Mesenchymal stem cell (in vitro differentiated cells and primary cell): ENCODE results near the gene ITPKC.

Experiments
- DNase-seq: peaks from one replicate; pipeline ENCODE4 v3.0.0-alpha.2; 2013
- H2AFZ ChIP-seq: one replicate; pipeline ENCODE4 v1.6.1; 2013; ENCODE audit warnings: low read depth, mild to moderate bottlenecking, control low read depth, inconsistent platforms, low read length, moderate library complexity
- H2AK5ac ChIP-seq: 2 replicates; pipeline ENCODE4 v1.6.1; 2013; ENCODE audit warnings: low read length, moderate library complexity, mild to moderate bottlenecking, inconsistent platforms; ENCODE audit not compliant: severe bottlenecking
- H2BK120ac ChIP-seq: one replicate; pipeline ENCODE4 v1.6.1; 2013; ENCODE audit warnings: low read depth, mild to moderate bottlenecking, inconsistent platforms, low read length, moderate library complexity
- H2BK12ac ChIP-seq, 2 experiments: one replicate each; pipeline ENCODE4 v1.6.1; 2013; ENCODE audit warnings: inconsistent platforms in 2 of 2, low read length in 2 of 2, mild to moderate bottlenecking in 2 of 2, moderate library complexity in 2 of 2, control low read depth in 1 of 2
- H2BK15ac ChIP-seq: one replicate; pipeline ENCODE4 v1.6.1; 2013; ENCODE audit warnings: mild to moderate bottlenecking, low read depth, inconsistent platforms; ENCODE audit not compliant: poor library complexity, severe bottlenecking
- H2BK5ac ChIP-seq: 2 replicates; pipeline ENCODE4 v1.6.1; 2013; ENCODE audit warnings: low read depth, mild to moderate bottlenecking, low read length, control low read depth, inconsistent platforms; ENCODE audit not compliant: poor library complexity, severe bottlenecking
- H3K14ac ChIP-seq, 2 experiments: one replicate each; pipeline ENCODE4 v1.6.1; 2013; ENCODE audit warnings: inconsistent platforms in 2 of 2, low read length in 2 of 2, control low read depth in 1 of 2, mild to moderate bottlenecking in 1 of 2, moderate library complexity in 1 of 2
- H3K18ac ChIP-seq, 2 experiments: one replicate each; pipeline ENCODE4 v1.6.1; 2013; ENCODE audit warnings: inconsistent platforms in 2 of 2, low read length in 2 of 2, control low read depth in 1 of 2, low read depth in 1 of 2, mild to moderate bottlenecking in 1 of 2
- H3K23ac ChIP-seq, 2 experiments: one replicate each; pipeline ENCODE4 v1.6.1; 2013; ENCODE audit warnings: inconsistent platforms in 2 of 2, low read length in 2 of 2, mild to moderate bottlenecking in 2 of 2, moderate library complexity in 2 of 2, control low read depth in 1 of 2
- H3K27ac ChIP-seq: 2 replicates; pipeline ENCODE4 v1.5.1; 2013; ENCODE audit warnings: mild to moderate bottlenecking, moderate library complexity, low read length, control low read depth, inconsistent platforms; ENCODE audit not compliant: poor library complexity, severe bottlenecking
- H3K27me3 ChIP-seq, 2 experiments: 2 replicates each; pipeline versions ENCODE4 v1.6.1 to v1.7.0; 2013; ENCODE audit warnings: low read length in 2 of 2, mild to moderate bottlenecking in 2 of 2, moderate library complexity in 2 of 2, control low read depth in 1 of 2, inconsistent platforms in 1 of 2; ENCODE audit not compliant: control insufficient read depth in 1 of 2, insufficient read depth in 1 of 2
- H3K36me3 ChIP-seq, 2 experiments: 2 replicates each; pipeline versions ENCODE4 v1.6.1 to v1.7.0; 2013; ENCODE audit warnings: low read length in 2 of 2, control low read depth in 1 of 2, inconsistent platforms in 1 of 2, low read depth in 1 of 2, mild to moderate bottlenecking in 1 of 2; ENCODE audit not compliant: insufficient read depth in 2 of 2, control insufficient read depth in 1 of 2
- H3K4ac ChIP-seq, 2 experiments: one replicate each; pipeline ENCODE4 v1.6.1; 2013; ENCODE audit warnings: inconsistent platforms in 2 of 2, low read length in 2 of 2, mild to moderate bottlenecking in 2 of 2, moderate library complexity in 2 of 2, control low read depth in 1 of 2, low read depth in 1 of 2
- H3K4me1 ChIP-seq: 2 replicates; pipeline ENCODE4 v1.6.1; 2013; ENCODE audit warnings: low read depth, low read length, control low read depth; ENCODE audit not compliant: control insufficient read depth, insufficient read depth
- H3K4me2 ChIP-seq: 2 replicates; pipeline ENCODE4 v1.6.1; 2013; ENCODE audit warnings: low read length, mild to moderate bottlenecking, inconsistent platforms; ENCODE audit not compliant: poor library complexity, severe bottlenecking
- H3K4me3 ChIP-seq, 2 experiments: 2 replicates each; pipeline versions ENCODE4 v1.5.1 to v1.7.0; 2013; ENCODE audit warnings: low read length in 2 of 2, mild to moderate bottlenecking in 2 of 2, control low read depth in 1 of 2, low read depth in 1 of 2; ENCODE audit not compliant: insufficient read depth in 1 of 2
- H3K79me1 ChIP-seq: replicated peaks from 2 replicates; pipeline ENCODE4 v1.6.1; 2013; ENCODE audit warnings: mild to moderate bottlenecking, control low read depth, low read length, inconsistent platforms; ENCODE audit not compliant: poor library complexity, severe bottlenecking
- H3K9ac ChIP-seq: 2 replicates; pipeline ENCODE4 v1.7.0; 2013; ENCODE audit warnings: mild to moderate bottlenecking, low read length, moderate library complexity
- H3K9me3 ChIP-seq: 2 replicates; pipeline ENCODE4 v1.7.0; 2013; ENCODE audit warnings: mild to moderate bottlenecking, low read length; ENCODE audit not compliant: control insufficient read depth
- H4K8ac ChIP-seq: one replicate; pipeline ENCODE4 v1.6.1; 2013; ENCODE audit warnings: inconsistent platforms, mild to moderate bottlenecking, low read length, moderate library complexity
- H4K91ac ChIP-seq: one replicate; pipeline ENCODE4 v1.6.1; 2013; ENCODE audit warnings: mild to moderate bottlenecking, low read length, inconsistent platforms
- WGBS: methylation state at CpG from one replicate; pipeline ENCODE4 v1.1.7; 2013; ENCODE audit warnings: mixed read lengths; 5-methylcytosine and 5-hydroxymethylcytosine counted together

The ITPKC gene

GRCh38 chr19:40672038-40672437 lies 44.9 kb upstream of the ITPKC start:
- no peak overlapping the region for H3K23ac ChIP-seq
- H2BK120ac ChIP-seq, result no peak overlapping the region
- H3K14ac ChIP-seq, result no peak overlapping the region
- H3K4me3 ChIP-seq, result no peak overlapping the region
- no peak overlapping the region for H2BK12ac ChIP-seq
- no peak overlapping the region for H2AK5ac ChIP-seq
- no peaks in the 10 kb centered on the region for H3K79me1 ChIP-seq
- H3K9me3 ChIP-seq, result peaks cover 11% of the 10 kb centered on the region
- H3K36me3 ChIP-seq, result peaks cover 89 to 96% of the 10 kb centered on the region in 2 experiments
- H3K9ac ChIP-seq, result no peak overlapping the region
- WGBS, result 97% methylated on average over 2 of the region's 2 CpGs
- no peak for DNase-seq
- H4K8ac ChIP-seq, result no peak overlapping the region
- peaks cover 7% of the 10 kb centered on the region for H3K4me1 ChIP-seq
- no peak overlapping the region for H2BK15ac ChIP-seq
- no peak overlapping the region for H2AFZ ChIP-seq
- no peaks in the 10 kb centered on the region for H3K27me3 ChIP-seq
- H3K18ac ChIP-seq, result no peak overlapping the region
- H4K91ac ChIP-seq, result no peak overlapping the region
- H3K27ac ChIP-seq, result no peak overlapping the region
- H2BK5ac ChIP-seq, result no peak overlapping the region
- H3K4me2 ChIP-seq, result no peak overlapping the region
- H3K4ac ChIP-seq, result no peak overlapping the region

- no peak overlapping the region for H2BK15ac ChIP-seq
- no peak for DNase-seq
- H3K4me3 ChIP-seq, result no peak overlapping the region
- no peak overlapping the region for H3K14ac ChIP-seq
- no peak overlapping the region for H4K8ac ChIP-seq
- peaks cover 7% of the 10 kb centered on the region for H3K4me1 ChIP-seq
- H3K27ac ChIP-seq, result no peak overlapping the region
- H3K4ac ChIP-seq, result no peak overlapping the region
- H3K79me1 ChIP-seq, result no peaks in the 10 kb centered on the region
- no peak overlapping the region for H2BK120ac ChIP-seq
- H3K9ac ChIP-seq, result no peak overlapping the region
- H2AFZ ChIP-seq, result no peak overlapping the region
- no peak overlapping the region for H3K23ac ChIP-seq
- no peak overlapping the region for H3K4me2 ChIP-seq
- no peak overlapping the region for H3K18ac ChIP-seq
- no peak overlapping the region for H2BK12ac ChIP-seq
- peaks cover 89 to 96% of the 10 kb centered on the region in 2 experiments for H3K36me3 ChIP-seq
- no peak overlapping the region for H4K91ac ChIP-seq
- no peak overlapping the region for H2BK5ac ChIP-seq
- WGBS, result 92% methylated on average over 7 of the region's 7 CpGs
- H3K27me3 ChIP-seq, result no peaks in the 10 kb centered on the region
- peaks cover 11% of the 10 kb centered on the region for H3K9me3 ChIP-seq
- no peak overlapping the region for H2AK5ac ChIP-seq
These were observed 44.2 kb upstream of the ITPKC start for GRCh38 chr19:40672573-40673299.

GRCh38 chr19:40673397-40673796 lies 43.5 kb upstream of the ITPKC start:
- Histone ChIP-seq H3K79me1 (no peaks in the 10 kb centered on the region), H3K36me3 (peaks cover 89 to 97% of the 10 kb centered on the region in 2 experiments), H3K27ac (no peak overlapping the region), H3K27me3 (no peaks in the 10 kb centered on the region), H3K4ac (no peak overlapping the region), H2AFZ (no peak overlapping the region), H3K9ac (no peak overlapping the region), H2BK5ac (no peak overlapping the region), H2AK5ac (no peak overlapping the region), H4K91ac (no peak overlapping the region), H4K8ac (no peak overlapping the region), H3K4me2 (no peak overlapping the region), H2BK120ac (no peak overlapping the region), H2BK15ac (no peak overlapping the region), H3K23ac (no peak overlapping the region), H3K4me1 (peaks cover 7% of the 10 kb centered on the region), H3K14ac (no peak overlapping the region), H2BK12ac (no peak overlapping the region), H3K9me3 (peaks cover 11% of the 10 kb centered on the region), H3K4me3 (no peak overlapping the region), H3K18ac (no peak overlapping the region)
- over 99% methylated on average over 9 of the region's 11 CpGs for WGBS
- no peak for DNase-seq

GRCh38 chr19:40674291-40674690 lies 42.6 kb upstream of the ITPKC start:
- H3K27ac ChIP-seq, result no peak overlapping the region

More at GRCh38 chr19:40674291-40674690, 42.6 kb upstream of the ITPKC start:
- Histone ChIP-seq H2AK5ac (no peak overlapping the region), H2BK15ac (no peak overlapping the region), H3K18ac (no peak overlapping the region), H3K4ac (no peak overlapping the region), H3K79me1 (no peaks in the 10 kb centered on the region), H2AFZ (no peak overlapping the region), H3K23ac (no peak overlapping the region), H2BK5ac (no peak overlapping the region), H3K4me2 (no peak overlapping the region), H3K14ac (no peak overlapping the region), H2BK12ac (no peak overlapping the region), H3K4me3 (no peak overlapping the region), H3K9me3 (peaks cover 5% of the 10 kb centered on the region), H4K8ac (no peak overlapping the region), H2BK120ac (no peak overlapping the region), H3K9ac (no peak overlapping the region), H3K27me3 (no peaks in the 10 kb centered on the region), H3K4me1 (peaks cover 7% of the 10 kb centered on the region), H4K91ac (no peak overlapping the region), H3K36me3 (peaks cover 91 to 97% of the 10 kb centered on the region in 2 experiments)
- no peak for DNase-seq
- 84% methylated on average over 3 of the region's 3 CpGs for WGBS
